ENCODE measurements around the gene ASTL. TPM values are rescaled to one million over a fixed set of nuclear protein-coding genes. Genes with fewer than 3 reads are reported as not detected.

The ASTL gene
- total RNA-seq, 1 donor from 2014 or later: not detected

DNA sequence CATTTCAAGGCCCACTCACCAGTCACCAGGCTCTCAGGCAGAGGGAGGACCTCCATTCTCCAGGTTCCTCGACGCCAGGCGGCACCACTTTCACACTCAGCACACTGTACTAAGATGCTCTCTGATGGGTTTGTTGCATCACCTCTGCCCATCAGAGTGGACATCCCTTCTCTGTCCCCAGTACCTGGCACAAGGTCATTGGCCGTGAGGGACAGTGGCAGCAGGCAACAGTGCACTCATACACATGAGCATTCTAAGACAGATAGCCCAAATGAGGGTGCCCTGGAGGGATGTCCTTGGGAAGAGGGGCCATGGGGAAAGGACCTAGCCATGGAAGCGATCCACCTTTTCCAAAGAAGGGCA is 18.9 kb downstream of the ASTL start:
- no peak for DNase-seq (ENCODE audit: low read depth)
- Histone ChIP-seq H3K36me3 (ENCODE audit: control insufficient read depth, insufficient read depth, low read length) (no peaks in the 10 kb centered on the region), H3K27me3 (ENCODE audit: control insufficient read depth, insufficient read depth, low read length) (peaks cover 67% of the 10 kb centered on the region), H3K4me3 (ENCODE audit: low read depth, low read length) (no peak overlapping the region)
- TF ChIP-seq, protein P1, sequence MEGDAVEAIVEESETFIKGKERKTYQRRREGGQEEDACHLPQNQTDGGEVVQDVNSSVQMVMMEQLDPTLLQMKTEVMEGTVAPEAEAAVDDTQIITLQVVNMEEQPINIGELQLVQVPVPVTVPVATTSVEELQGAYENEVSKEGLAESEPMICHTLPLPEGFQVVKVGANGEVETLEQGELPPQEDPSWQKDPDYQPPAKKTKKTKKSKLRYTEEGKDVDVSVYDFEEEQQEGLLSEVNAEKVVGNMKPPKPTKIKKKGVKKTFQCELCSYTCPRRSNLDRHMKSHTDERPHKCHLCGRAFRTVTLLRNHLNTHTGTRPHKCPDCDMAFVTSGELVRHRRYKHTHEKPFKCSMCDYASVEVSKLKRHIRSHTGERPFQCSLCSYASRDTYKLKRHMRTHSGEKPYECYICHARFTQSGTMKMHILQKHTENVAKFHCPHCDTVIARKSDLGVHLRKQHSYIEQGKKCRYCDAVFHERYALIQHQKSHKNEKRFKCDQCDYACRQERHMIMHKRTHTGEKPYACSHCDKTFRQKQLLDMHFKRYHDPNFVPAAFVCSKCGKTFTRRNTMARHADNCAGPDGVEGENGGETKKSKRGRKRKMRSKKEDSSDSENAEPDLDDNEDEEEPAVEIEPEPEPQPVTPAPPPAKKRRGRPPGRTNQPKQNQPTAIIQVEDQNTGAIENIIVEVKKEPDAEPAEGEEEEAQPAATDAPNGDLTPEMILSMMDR (IDR thresholded peaks at IDR 0.05; ENCODE audit: insufficient read depth, low read length, poor library complexity, severe bottlenecking): no peak

DNA sequence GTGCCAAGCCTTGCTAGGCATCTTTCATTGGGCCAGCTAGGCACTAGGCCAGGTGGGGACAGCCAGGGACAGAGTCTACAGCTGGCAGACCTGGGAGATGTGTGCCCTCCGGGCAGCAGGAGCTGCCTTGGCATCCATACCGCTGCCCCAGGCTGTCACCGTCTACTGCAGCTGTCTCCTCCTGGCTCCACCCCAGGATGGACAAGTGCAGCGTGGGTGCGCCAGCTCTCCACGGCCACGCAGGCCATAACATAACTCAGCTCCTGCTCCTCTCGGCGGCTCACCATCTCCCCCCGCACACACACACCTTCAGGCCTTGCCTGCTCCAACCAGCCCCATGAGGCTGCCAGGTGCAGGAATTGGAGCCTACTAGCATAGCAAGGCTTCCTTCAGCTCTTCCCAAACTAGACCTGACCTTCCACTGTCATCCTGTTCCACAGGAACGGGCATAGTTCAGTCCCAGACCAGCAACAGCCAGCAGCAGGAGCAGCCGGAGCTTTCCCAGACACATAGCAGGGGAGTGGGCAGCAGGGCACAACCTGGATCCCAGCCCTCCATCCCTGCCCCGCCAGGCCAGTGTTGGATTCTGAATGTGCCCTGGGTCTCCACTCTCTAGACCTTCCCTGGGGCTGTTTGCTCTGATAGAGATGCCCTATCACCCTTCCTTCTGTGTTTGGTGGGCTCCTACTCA is 19.5 kb downstream of the ASTL start:
- H3K27me3 ChIP-seq (ENCODE audit: control insufficient read depth, insufficient read depth, low read length): peaks cover 67% of the 10 kb centered on the region
- TF ChIP-seq, protein P1 (IDR thresholded peaks at IDR 0.05; ENCODE audit: insufficient read depth, low read length, poor library complexity, severe bottlenecking): no peak
- DNase-seq (ENCODE audit: low read depth): no peak
- H3K36me3 ChIP-seq (ENCODE audit: control insufficient read depth, insufficient read depth, low read length): no peaks in the 10 kb centered on the region
- no peak overlapping the region for H3K4me3 ChIP-seq (ENCODE audit: low read depth, low read length)

DNA sequence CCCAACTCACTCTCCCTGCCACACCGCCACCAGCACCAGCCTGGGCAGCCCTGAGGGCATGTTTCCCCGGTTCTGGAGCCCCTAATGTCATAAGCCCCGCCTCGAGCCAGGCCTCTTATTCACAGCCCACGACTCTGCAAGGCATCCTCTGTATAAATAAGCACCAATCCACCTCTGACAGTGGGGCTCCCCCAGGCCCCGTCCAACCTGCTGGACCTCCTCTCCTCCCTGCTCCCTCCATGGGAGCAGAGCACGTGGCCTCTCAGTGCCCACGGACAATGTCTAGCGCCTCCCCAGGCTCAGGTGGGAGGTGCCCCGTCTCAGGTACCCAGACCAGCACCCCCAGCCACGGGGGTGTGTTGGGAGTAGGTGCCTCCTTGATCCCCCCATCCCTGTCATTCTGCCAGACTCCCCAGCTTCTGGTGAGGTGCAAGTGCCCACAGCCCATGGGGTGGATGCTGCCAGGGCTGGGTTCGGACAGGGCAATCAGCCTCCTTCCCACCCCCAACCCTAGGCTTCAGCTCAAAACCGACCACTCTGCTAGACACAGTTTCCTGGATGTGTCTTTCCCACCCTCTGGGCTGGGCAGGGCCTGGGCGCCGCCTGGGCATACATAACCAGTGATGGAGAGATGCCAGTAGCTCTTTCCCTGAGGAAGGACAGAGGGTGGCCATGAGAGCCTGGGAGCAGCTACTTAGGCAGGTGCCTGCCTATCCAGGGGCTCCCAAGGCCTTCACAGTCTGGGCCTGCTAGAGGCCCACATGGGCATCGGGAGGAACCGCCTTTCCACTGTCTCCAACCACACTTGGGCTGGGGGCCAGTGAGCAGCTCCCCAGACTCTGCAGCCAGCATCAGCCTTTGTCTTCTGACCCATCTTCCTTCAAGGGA is 20.4 kb downstream of the ASTL start:
- Histone ChIP-seq H3K36me3 (ENCODE audit: control insufficient read depth, insufficient read depth, low read length) (no peaks in the 10 kb centered on the region), H3K27me3 (ENCODE audit: control insufficient read depth, insufficient read depth, low read length) (peaks cover 67% of the 10 kb centered on the region), H3K4me3 (ENCODE audit: low read depth, low read length) (no peak overlapping the region)
- no peak for DNase-seq (ENCODE audit: low read depth)
- TF ChIP-seq, protein P1 (IDR thresholded peaks at IDR 0.05; ENCODE audit: insufficient read depth, low read length, poor library complexity, severe bottlenecking): peak; percentile 8

DNA sequence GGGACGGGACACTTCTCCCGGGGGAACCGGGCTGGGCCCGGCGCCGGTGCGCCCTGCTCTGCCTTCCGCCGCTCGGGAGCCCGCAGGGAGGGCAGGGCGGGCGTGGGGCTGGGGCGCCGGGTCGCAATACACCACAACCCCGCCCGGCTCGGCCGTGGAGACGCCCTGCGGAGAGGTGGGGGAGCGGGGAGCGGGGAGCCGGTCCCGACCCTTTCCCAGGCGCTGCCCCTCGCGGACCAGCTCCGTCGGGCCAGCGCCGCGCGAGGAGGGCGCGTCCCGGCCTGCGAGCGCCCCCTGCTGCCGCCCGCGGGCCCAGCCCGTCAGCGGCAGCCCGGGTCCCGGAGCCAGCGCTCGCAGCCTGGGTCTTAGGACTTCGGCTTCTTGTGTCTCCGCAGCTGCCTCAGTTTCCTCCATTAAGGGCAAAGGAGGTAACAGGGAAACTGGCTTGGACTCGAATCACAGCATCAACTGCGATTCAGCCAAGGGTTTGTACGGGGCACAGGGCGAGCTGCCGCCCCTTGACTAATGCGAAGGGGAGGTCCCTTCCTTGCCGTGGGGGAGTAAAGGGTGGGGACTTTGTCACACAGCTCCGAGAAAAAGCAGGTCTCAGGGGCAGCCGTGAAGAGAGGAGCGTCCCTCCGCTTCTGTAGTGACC is 21.3 kb downstream of the ASTL start:
- no peaks in the 10 kb centered on the region for H3K36me3 ChIP-seq (ENCODE audit: control insufficient read depth, insufficient read depth, low read length)
- TF ChIP-seq, protein P1 (IDR thresholded peaks at IDR 0.05; ENCODE audit: insufficient read depth, low read length, poor library complexity, severe bottlenecking): no peak
- H3K27me3 ChIP-seq (ENCODE audit: control insufficient read depth, insufficient read depth, low read length): peaks cover 63% of the 10 kb centered on the region
- no peak for DNase-seq (ENCODE audit: low read depth)
- H3K4me3 ChIP-seq (ENCODE audit: low read depth, low read length): peak overlapping the region; percentile 31

DNA sequence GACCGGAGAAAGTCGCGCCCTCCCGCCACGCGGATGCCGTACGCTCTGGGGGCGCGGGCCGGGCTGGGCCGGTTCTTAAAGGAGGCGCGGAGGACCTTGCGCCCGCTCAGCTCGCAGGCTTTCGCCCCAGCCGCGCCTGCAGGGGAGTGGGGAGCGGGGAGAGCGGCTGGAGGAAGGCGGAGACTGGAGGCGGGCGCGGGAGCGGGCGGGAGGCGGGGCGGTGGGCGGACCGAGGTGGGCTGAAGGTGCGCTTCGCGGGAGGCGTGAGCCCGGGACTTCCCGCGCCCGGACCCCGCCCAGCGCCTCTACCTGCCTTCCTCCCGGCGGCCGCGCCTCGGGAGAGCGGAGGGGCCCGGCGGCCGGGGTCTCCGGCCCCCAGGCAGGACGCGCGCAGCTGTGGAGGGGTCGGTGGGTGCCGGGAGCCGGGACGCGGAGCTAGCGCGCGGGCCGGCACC is 21.9 kb downstream of the ASTL start, which contains the start of gene ADRA2B:
Gene ADRA2B, minus strand, starts transcription at position 148 of the 455 bp plus-strand sequence. CDS start 422 bp downstream, outside the sequence.
- H3K27me3 ChIP-seq (ENCODE audit: control insufficient read depth, insufficient read depth, low read length): peaks cover 58% of the 10 kb centered on the region
- H3K36me3 ChIP-seq (ENCODE audit: control insufficient read depth, insufficient read depth, low read length): no peaks in the 10 kb centered on the region
- peak within 1 kb of the TSS; percentile 31 for H3K4me3 ChIP-seq (ENCODE audit: low read depth, low read length)
- TF ChIP-seq, protein P1 (IDR thresholded peaks at IDR 0.05; ENCODE audit: insufficient read depth, low read length, poor library complexity, severe bottlenecking): no peak
- DNase-seq (ENCODE audit: low read depth): no peak

All from kidney epithelial cell (primary cell).